Measurements from ENCODE around the gene USP7.

GRCh38 chr16:8914098-8914497, 49.6 kb downstream of the USP7 start:
- TF ChIP-seq CTCF (IDR thresholded peaks at IDR 0.05) (no peak), POLR2A (IDR thresholded peaks at IDR 0.05) (no peak)

Data from testis (tissue), 2 donors.